ACHN (cell line): ENCODE measurements around the gene PPP6R3.
A peak's percentile ranks its signal among the peaks of the same experiment; 100 is the strongest.
"Not testable (repeated sequence)": the region's sequence is repeated elsewhere in the genome, so short reads cannot be mapped to it uniquely, and the experiment has no call there.

Source experiments
- DNase-seq: peaks from one replicate; pipeline ENCODE4 v3.0.0-alpha.2; 2015
- in situ Hi-C: cut with HindIII; loops from 2 replicates; pipeline ENCODE4 v1.10.0; 2017; ENCODE audit warnings: low sequenced_read_pairs, low pct_ligation_motif_present, low pct_unique_long_range_greater_than_20kb

PPP6R3 gene

GRCh38 chr11:68433541-68433940 lies 27.0 kb upstream of the PPP6R3 start:
- DNase-seq, result no peak
- in situ Hi-C loops, result no loop called here

DNA sequence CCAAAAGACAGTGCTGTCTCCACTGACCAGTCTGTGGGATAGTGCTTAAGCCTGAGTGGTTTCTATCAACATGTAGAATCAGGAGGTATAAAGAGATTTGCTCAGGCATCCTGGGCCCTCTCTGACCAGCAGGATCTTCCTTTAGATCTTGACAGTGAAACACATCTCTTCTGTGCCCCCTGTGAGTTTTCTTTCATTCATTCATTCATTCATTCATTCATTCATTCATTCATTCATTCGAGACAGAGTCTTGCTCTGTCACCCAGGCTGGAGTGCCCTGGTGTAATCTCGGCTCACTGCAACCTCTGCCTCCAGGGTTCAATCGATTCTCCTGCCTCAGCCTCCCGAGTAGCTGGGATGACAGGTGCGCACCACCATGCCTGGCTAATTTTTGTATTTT lies 26.4 kb upstream of the PPP6R3 start:
- in situ Hi-C loops, result not testable (repeated sequence)

GRCh38 chr11:68436162-68436888 lies 24.2 kb upstream of the PPP6R3 start:
- no peak for DNase-seq
- in situ Hi-C loops, result no loop called here

More for the DNA sequence above, 26.4 kb upstream of the PPP6R3 start:
- DNase-seq, result not testable (repeated sequence)

GRCh38 chr11:68436985-68437926 lies 23.3 kb upstream of the PPP6R3 start:
- DNase-seq, result peak; percentile 39
- in situ Hi-C loops, result no loop called here

GRCh38 chr11:68437927-68438657 lies 22.5 kb upstream of the PPP6R3 start:
- in situ Hi-C loops, result no loop called here
- DNase-seq, result no peak

DNA sequence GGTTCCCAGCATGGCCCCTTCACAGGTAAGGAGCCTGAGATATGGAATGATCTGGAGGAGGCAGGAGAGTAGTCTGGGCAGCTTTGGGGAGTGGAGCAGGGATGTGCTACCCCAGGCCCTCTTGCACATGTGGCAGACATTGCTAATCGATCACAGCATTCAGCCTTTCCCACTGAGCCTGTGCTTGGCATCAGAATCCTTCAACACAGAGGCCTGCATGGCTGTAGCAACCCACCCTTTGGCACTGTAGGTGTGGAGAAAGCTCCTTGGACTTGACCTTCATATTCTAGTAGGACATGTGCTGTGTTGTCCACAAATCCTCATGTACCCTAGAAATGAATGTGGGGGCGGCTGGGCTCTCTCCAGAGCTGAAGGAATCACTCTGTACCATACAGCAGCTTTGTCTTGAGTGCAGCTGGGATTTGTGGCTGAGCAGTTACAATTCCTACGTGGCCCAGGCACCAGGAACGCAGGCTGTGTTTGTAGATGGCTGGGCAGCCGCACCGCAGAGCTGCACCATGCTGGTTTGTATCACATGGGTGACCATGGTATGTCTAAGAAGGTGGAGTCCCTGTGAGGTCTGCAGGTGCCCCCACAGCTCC lies 21.8 kb upstream of the PPP6R3 start:
- DNase-seq, result no peak
- in situ Hi-C loops, result no loop called here

DNA sequence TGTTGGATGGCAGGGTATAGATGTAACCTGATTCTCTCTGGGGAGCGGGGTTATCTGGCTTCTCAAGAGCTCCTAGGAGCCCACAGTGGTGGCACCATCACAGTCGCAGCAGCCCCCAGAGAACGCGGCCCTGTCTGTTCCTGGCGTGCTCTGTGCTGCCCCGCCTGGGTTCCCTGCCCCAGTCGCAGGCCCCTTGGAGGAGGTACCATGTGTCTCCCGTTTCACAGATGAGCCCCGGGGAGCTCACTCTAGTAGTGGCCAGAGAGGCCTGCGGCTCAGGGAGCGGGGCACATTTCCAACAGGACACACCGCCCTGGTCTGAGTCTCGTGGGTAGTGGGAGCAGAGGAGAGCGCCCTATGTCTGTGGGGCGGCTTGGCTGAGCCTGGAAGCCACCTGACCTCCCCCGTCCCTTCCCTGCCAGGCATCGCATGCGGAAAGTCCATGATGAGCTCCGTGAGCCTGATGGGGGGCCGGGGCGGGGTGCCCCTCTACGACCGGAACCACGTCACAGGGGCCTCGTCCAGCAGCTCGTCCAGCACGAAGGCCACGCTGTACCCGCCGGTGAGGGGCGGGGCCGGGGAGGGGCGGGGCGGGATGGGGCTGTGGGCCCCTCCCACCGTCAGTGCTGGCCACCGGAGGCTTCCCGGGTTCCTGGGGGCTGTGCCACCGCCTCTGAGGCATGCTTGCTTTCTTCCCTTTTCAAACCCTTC lies 21.0 kb upstream of the PPP6R3 start:
- in situ Hi-C loops, result no loop called here
- DNase-seq, result no peak

DNA sequence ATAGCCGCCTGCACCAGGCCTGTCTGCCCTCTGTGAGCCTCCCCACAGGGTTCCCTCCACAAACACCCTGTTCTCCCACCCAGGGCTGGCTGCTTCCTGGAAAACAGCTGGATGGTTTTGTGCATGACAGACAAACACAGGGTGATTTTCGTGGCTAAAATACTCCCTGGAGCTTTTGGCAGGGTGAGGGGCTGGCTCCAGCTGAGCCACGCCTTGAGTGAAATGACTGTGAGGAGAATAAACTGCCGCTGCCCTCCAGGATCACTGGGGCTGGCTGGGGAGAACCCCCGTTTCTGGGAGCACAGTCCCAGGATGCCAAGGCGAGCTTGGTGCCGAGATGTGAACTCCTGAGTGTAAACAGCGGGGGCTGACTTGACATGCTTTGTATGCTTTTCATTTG lies 20.3 kb upstream of the PPP6R3 start:
- DNase-seq, result no peak
- in situ Hi-C loops, result no loop called here

GRCh38 chr11:68441466-68442230 lies 18.9 kb upstream of the PPP6R3 start:
- DNase-seq, result peak; percentile 9
- in situ Hi-C loops, result no loop called here

DNA sequence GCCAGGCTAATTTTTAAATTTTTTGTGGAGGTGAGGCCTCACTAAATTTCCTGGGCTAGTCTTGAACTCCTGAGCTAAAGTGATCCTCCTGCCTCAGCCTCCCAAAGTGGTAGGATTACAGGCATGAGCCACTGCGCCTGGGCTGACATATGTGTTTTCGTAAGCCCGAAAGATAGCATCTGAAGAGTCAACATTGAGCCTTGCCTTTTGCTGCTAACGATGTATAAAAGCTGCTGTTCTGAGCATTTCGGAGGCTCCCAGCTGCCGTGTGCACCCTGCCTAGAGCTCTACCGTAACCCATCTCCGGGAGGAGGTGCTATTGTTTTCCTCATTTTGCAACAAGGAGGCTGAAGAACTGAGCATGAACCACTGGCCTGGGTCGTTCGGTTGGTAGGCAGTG lies 18.1 kb upstream of the PPP6R3 start:
- in situ Hi-C loops, result no loop called here
- DNase-seq, result no peak

GRCh38 chr11:68444566-68444965 lies 16.0 kb upstream of the PPP6R3 start:
- in situ Hi-C loops, result no loop called here
- DNase-seq, result no peak

- in situ Hi-C loops, result no loop called here
- no peak for DNase-seq
Measured at GRCh38 chr11:68445531-68446035, 15.0 kb upstream of the PPP6R3 start.

DNA sequence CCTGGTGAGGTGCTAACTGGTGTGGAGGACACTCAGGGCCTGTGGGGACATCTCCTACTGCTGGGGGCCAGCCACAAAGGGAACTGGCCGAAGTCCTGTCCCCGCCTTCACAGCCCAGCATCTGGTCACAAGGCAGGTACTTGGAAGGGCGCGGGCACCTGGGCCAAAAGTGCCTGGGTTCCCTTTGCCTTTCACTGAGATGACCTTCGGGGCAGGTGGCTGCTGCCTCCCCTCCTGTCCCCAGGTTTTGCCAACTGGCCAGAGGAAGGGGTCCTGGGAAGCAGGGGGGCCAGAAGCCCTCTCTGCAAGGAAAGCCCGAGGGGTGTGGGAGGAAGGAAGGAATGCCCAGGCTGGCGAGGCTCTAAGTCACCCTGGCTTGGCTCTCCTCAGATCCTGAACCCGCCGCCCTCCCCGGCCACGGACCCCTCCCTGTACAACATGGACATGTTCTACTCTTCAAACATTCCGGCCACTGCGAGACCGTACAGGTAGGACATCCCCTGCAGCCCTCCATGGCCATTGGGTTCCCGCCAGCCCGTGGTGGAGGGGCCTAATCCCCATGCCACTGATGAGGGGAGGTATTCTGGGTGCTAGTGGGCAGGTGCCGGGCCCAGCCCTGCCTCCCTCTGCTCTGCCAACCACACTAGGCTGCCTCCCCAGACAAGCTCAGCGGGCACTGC lies 14.4 kb upstream of the PPP6R3 start:
- in situ Hi-C loops, result no loop called here
- no peak for DNase-seq

DNA sequence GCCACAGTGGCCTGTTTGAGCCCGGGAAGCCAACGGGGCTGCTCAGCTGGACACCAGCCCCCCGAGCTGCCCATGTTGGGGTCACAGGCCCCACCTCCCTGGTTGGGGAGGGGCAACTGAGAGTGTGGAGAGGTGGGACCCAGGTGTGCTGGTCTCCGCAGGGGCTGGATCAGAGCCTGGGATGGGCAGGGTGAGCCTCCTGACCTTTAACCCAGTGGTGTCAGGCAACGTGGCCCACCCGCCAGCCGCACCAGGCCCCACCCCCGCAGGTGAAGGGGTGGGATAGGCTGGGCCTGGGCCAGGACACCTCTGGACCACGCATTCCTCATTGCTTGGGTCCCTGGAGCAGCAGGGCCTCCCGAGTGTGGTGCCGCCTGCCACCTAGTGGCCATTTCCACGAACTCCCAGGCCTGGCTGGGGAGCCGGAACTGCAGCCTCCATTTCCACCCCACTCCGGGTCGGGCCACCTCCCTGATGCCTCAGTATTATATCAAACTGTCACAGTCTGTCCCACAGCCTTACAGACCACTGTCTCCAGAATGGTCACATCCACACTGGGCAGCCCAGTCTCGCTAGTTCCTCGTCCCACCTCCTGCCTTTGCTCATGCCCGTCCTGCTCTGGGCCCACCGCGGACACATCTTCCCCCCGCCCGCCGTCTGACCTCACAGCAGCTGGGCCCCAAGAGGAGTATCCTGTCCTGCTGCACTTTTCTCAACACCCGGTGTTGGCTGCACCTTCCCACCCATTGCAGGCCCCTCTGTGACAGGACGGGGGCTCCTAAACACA lies 13.3 kb upstream of the PPP6R3 start:
- in situ Hi-C loops, result no loop called here
- DNase-seq, result peak; percentile 65

- DNase-seq, in situ Hi-C loops: not testable (repeated sequence)
Measured at GRCh38 chr11:68447914-68448313, 12.6 kb upstream of the PPP6R3 start.

DNA sequence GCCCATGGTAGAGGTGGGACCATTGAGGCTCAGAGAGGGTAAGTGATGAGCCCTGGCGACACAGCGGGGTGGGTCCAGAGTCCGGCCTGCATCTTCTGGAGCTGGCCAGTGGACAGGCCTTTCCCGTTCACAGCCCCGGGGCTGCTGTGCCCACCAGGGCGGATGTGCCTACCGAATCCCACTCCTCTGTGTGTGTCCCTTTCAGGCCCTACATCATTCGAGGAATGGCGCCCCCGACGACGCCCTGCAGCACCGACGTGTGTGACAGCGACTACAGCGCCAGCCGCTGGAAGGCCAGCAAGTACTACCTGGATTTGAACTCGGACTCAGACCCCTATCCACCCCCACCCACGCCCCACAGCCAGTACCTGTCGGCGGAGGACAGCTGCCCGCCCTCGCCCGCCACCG lies 11.9 kb upstream of the PPP6R3 start:
- DNase-seq, result no peak
- in situ Hi-C loops, result no loop called here
